H1 (cell line): ENCODE data around the gene STOML1. TPM values are rescaled to one million over a fixed set of nuclear protein-coding genes. Genes with fewer than 3 reads are reported as not detected.

Source experiments
- CTCF ChIA-PET: fragments of 300-600 bp; sonication (Branson Sonifier 250); formaldehyde crosslinking; loops from one replicate; lab custom pipeline; 2021; ENCODE audit not compliant: partially characterized antibody; lab: Charles Lee
- POLR2A ChIA-PET: fragments of 300-600 bp; sonication (Branson Sonifier 250); formaldehyde crosslinking; loops from one replicate; lab custom pipeline; 2021; ENCODE audit warnings: inconsistent platforms; ENCODE audit not compliant: partially characterized antibody; lab: Charles Lee
- DNase-seq, 2 experiments: peaks; one replicate each; pipeline versions ENCODE4 v3.0.0 to v3.0.0-alpha.2; 2010 to 2022; ENCODE audit warnings: low spot score in 2 of 2, low read depth in 1 of 2, mixed read lengths in 1 of 2
- FAIRE-seq: peaks from 2 replicates; lab custom pipeline; 2011; peaks lifted over from hg19 to GRCh38; lab: Jason Lieb, UNC
- H2AFZ ChIP-seq: 2 replicates; pipeline ENCODE4 v1.8.1; 2012; ENCODE audit warnings: low read length, inconsistent platforms
- H2AK5ac ChIP-seq: 2 replicates; pipeline ENCODE4 v1.6.1; 2013; ENCODE audit warnings: low read depth, low read length
- H2BK120ac ChIP-seq: replicated peaks from 2 replicates; pipeline ENCODE3; 2013; ENCODE audit warnings: low read depth, low read length, inconsistent platforms
- H2BK12ac ChIP-seq: 2 replicates; pipeline ENCODE4 v1.6.1; 2013; ENCODE audit warnings: low read depth, low read length
- H2BK15ac ChIP-seq: 2 replicates; pipeline ENCODE4 v1.6.1; 2013; ENCODE audit warnings: low read length
- H2BK20ac ChIP-seq: 2 replicates; pipeline ENCODE4 v1.6.1; 2013; ENCODE audit warnings: low read length
- H2BK5ac ChIP-seq: 2 replicates; pipeline ENCODE4 v1.6.1; 2013; ENCODE audit warnings: low read depth, low read length
- H3K14ac ChIP-seq: 2 replicates; pipeline ENCODE4 v1.6.1; 2013; ENCODE audit warnings: inconsistent platforms; ENCODE audit not compliant: insufficient read length
- H3K18ac ChIP-seq: 2 replicates; pipeline ENCODE4 v1.6.1; 2013; ENCODE audit warnings: low read length; ENCODE audit errors: extremely low read depth
- H3K23ac ChIP-seq: 2 replicates; pipeline ENCODE4 v1.6.1; 2013; ENCODE audit warnings: inconsistent platforms; ENCODE audit not compliant: insufficient read length
- H3K23me2 ChIP-seq: 2 replicates; pipeline ENCODE4 v1.6.1; 2013; ENCODE audit warnings: low read depth, low read length
- H3K27ac ChIP-seq: 2 replicates; pipeline ENCODE4 v1.6.1; 2011; ENCODE audit warnings: low read depth, low read length, inconsistent platforms
- H3K27me3 ChIP-seq, 4 experiments: replicated peaks in 1 of 4; 1 replicate in 1 of 4; 2 replicates in 3 of 4; pipeline versions ENCODE4 v1.6.1 to v1.8.1; 2011 to 2013; ENCODE audit warnings: low read length in 3 of 4, mild to moderate bottlenecking in 3 of 4, inconsistent platforms in 2 of 4, mixed read lengths in 2 of 4, moderate library complexity in 1 of 4; ENCODE audit not compliant: control insufficient read depth in 3 of 4, insufficient read depth in 3 of 4; ENCODE audit errors: extremely low read depth in 1 of 4
- H3K36me3 ChIP-seq, 4 experiments: 2 replicates each; pipeline versions ENCODE4 v1.6.1 to v1.8.1; 2011 to 2013; ENCODE audit warnings: mild to moderate bottlenecking in 4 of 4, low read length in 3 of 4, moderate library complexity in 2 of 4, control low read depth in 1 of 4, inconsistent platforms in 1 of 4; ENCODE audit not compliant: insufficient read depth in 4 of 4, control insufficient read depth in 2 of 4
- H3K4ac ChIP-seq: replicated peaks from 2 replicates; pipeline ENCODE3; 2013; ENCODE audit warnings: low read length, low read depth, mixed read lengths, inconsistent platforms; ENCODE audit not compliant: insufficient read length
- H3K4me1 ChIP-seq, 4 experiments: replicated peaks in 1 of 4; 1 replicate in 1 of 4; 2 replicates in 3 of 4; pipeline versions ENCODE4 v1.6.1 to v1.8.1; 2011 to 2013; ENCODE audit warnings: low read length in 3 of 4, inconsistent platforms in 2 of 4, mixed read lengths in 1 of 4; ENCODE audit not compliant: insufficient read depth in 4 of 4, control insufficient read depth in 3 of 4
- H3K4me2 ChIP-seq, 2 experiments: 2 replicates each; pipeline versions ENCODE4 v1.6.1 to v1.8.1; 2011 to 2013; ENCODE audit warnings: low read depth in 2 of 2, low read length in 2 of 2, control low read depth in 1 of 2, inconsistent platforms in 1 of 2, mild to moderate bottlenecking in 1 of 2; ENCODE audit not compliant: insufficient read depth in 1 of 2
- H3K4me3 ChIP-seq, 4 experiments: fragments of 200-600, 300-600 bp in 1 of 4; sonication (generic), shearing (Covaris generic), sonication (Bioruptor Twin) in 1 of 4; 2 replicates each; pipeline versions ENCODE4 v1.5.1 to v1.8.1; 2011 to 2016; ENCODE audit warnings: low read length in 4 of 4, low read depth in 3 of 4, control low read depth in 2 of 4, inconsistent platforms in 2 of 4, mild to moderate bottlenecking in 2 of 4, mixed read lengths in 1 of 4, moderate library complexity in 1 of 4; ENCODE audit not compliant: insufficient read depth in 2 of 4; ENCODE audit errors: extremely low read depth in 1 of 4
- H3K56ac ChIP-seq: replicated peaks from 2 replicates; pipeline ENCODE3; 2013; ENCODE audit warnings: low read depth, mild to moderate bottlenecking, mixed read lengths, low read length, inconsistent platforms; ENCODE audit not compliant: insufficient read length
- H3K79me1 ChIP-seq: 2 replicates; pipeline ENCODE4 v1.6.1; 2013; ENCODE audit warnings: low read depth, low read length, control low read depth
- H3K79me2 ChIP-seq, 2 experiments: 2 replicates each; pipeline versions ENCODE4 v1.6.1 to v1.8.1; 2012 to 2013; ENCODE audit warnings: low read length in 2 of 2, mild to moderate bottlenecking in 2 of 2, inconsistent platforms in 1 of 2; ENCODE audit not compliant: insufficient read depth in 2 of 2, control insufficient read depth in 1 of 2
- H3K9ac ChIP-seq, 4 experiments: replicated peaks in 1 of 4; 1 replicate in 1 of 4; 2 replicates in 3 of 4; pipeline versions ENCODE4 v1.6.1 to v1.8.1; 2011 to 2013; ENCODE audit warnings: low read depth in 3 of 4, low read length in 3 of 4, control low read depth in 2 of 4, mild to moderate bottlenecking in 2 of 4, moderate library complexity in 2 of 4, inconsistent platforms in 1 of 4; ENCODE audit errors: extremely low read depth in 1 of 4
- H3K9me3 ChIP-seq, 2 experiments: 2 replicates each; pipeline versions ENCODE4 v1.6.1 to v1.8.1; 2012 to 2013; ENCODE audit warnings: mild to moderate bottlenecking in 2 of 2, moderate library complexity in 2 of 2, control low read depth in 1 of 2, inconsistent platforms in 1 of 2, low read depth in 1 of 2, low read length in 1 of 2, mixed read lengths in 1 of 2; ENCODE audit not compliant: insufficient read depth in 2 of 2
- H4K20me1 ChIP-seq, 2 experiments: replicated peaks in 1 of 2; 2 replicates each; pipeline versions ENCODE3 to v1.8.1; 2011 to 2013; ENCODE audit warnings: inconsistent platforms in 2 of 2, low read length in 2 of 2, mild to moderate bottlenecking in 1 of 2; ENCODE audit not compliant: insufficient read depth in 2 of 2, control insufficient read depth in 1 of 2
- H4K5ac ChIP-seq: 2 replicates; pipeline ENCODE4 v1.6.1; 2013; ENCODE audit warnings: low read length, low read depth, mixed read lengths, inconsistent platforms; ENCODE audit not compliant: insufficient read length
- H4K8ac ChIP-seq: 2 replicates; pipeline ENCODE4 v1.8.0; 2013; ENCODE audit warnings: mild to moderate bottlenecking, moderate library complexity, low read length, inconsistent platforms; ENCODE audit not compliant: insufficient read depth; ENCODE audit errors: extremely low read depth
- H4K91ac ChIP-seq: replicated peaks from 2 replicates; pipeline ENCODE3; 2013; ENCODE audit warnings: low read length, mixed read lengths, inconsistent platforms; ENCODE audit not compliant: insufficient read length
- BACH1 ChIP-seq: IDR thresholded peaks from 2 replicates; pipeline ENCODE4 v1.6.1; 2012; ENCODE audit warnings: low read length, improper control_type of control experiment
- GABPA ChIP-seq: IDR thresholded peaks from 2 replicates; pipeline ENCODE4 v1.6.1; 2011; ENCODE audit warnings: mild to moderate bottlenecking, low read length, moderate library complexity, borderline replicate concordance; ENCODE audit not compliant: insufficient read depth
- HDAC6 ChIP-seq: IDR thresholded peaks from one replicate; pipeline ENCODE4 v1.7.1; 2012; ENCODE audit warnings: low read depth, mild to moderate bottlenecking, inconsistent platforms, low read length, moderate library complexity
- JUND ChIP-seq: IDR thresholded peaks from 2 replicates; pipeline ENCODE4 v1.6.1; 2011; ENCODE audit warnings: mild to moderate bottlenecking, improper control_type of control experiment, low read length
- KDM1A ChIP-seq: fragments of 200-600, 300-600 bp; sonication (generic); IDR thresholded peaks from 2 replicates; pipeline ENCODE4 v1.7.1; 2016; ENCODE audit warnings: mild to moderate bottlenecking, low read length, borderline replicate concordance
- RBBP5 ChIP-seq: IDR thresholded peaks from 2 replicates; pipeline ENCODE4 v1.7.1; 2012; ENCODE audit warnings: low read depth, mild to moderate bottlenecking, inconsistent platforms, low read length, moderate library complexity, borderline replicate concordance
- RXRA ChIP-seq: IDR thresholded peaks from 2 replicates; pipeline ENCODE4 v1.6.1; 2011; ENCODE audit warnings: low read depth, mild to moderate bottlenecking, low read length, moderate library complexity; ENCODE audit not compliant: insufficient read depth
- SIRT6 ChIP-seq: IDR thresholded peaks from one replicate; pipeline ENCODE4 v1.7.1; 2012; ENCODE audit warnings: low read length, inconsistent platforms
- TCF12 ChIP-seq: IDR thresholded peaks from 2 replicates; pipeline ENCODE4 v1.6.1; 2011; ENCODE audit warnings: low read depth, mild to moderate bottlenecking, low read length
- YY1 ChIP-seq: IDR thresholded peaks from 2 replicates; pipeline ENCODE4 v1.6.1; 2011; ENCODE audit warnings: low read depth, mild to moderate bottlenecking, low read length
- WGBS, 2 experiments: shearing (Covaris generic) in 1 of 2; methylation state at CpG; one replicate each; pipeline versions ENCODE4 v1.1.6 to v1.1.7; 2013 to 2015; ENCODE audit warnings: low lambda C conversion rate in 2 of 2, mixed read lengths in 2 of 2, inconsistent platforms in 1 of 2, low coverage in 1 of 2, missing lambda C conversion rate in 1 of 2; ENCODE audit not compliant: insufficient replicate concordance in 2 of 2, insufficient coverage in 1 of 2, insufficient read length in 1 of 2; ENCODE audit errors: extremely low coverage in 1 of 2, missing lambda C conversion rate in 1 of 2; 5-methylcytosine and 5-hydroxymethylcytosine counted together
- polyA plus RNA-seq, 7 experiments: library from polyadenylated mRNA; depleted of rRNA in 3 of 7; stranded (reverse) in 5 of 7; unstranded in 2 of 7; fragments of >200 nt in 5 of 7; fragments of 200-250 nt in 2 of 7; gene quantifications; 1 replicate in 5 of 7; 2 replicates in 1 of 7; 4 replicates in 1 of 7; pipeline versions ENCODE4 v1.2.1 to v1.2.3, GENCODE V29; 2011 to 2013; ENCODE audit warnings: missing spikeins in 2 of 7, mixed read lengths in 2 of 7
- total RNA-seq: library from RNA; stranded (reverse); fragmentation: NEBNext Ultra II Directional; extraction: Animal tissue kit (Norgen Biotek cat#: 25700); gene quantifications from 2 replicates; pipeline ENCODE4 v1.2.1, GENCODE V29; 2021
- TF ChIP-seq, protein P1 (sequence below): IDR thresholded peaks from 2 replicates; pipeline ENCODE4 v1.6.1; 2012; ENCODE audit warnings: low read length, inconsistent platforms

STOML1 gene
- total and polyA plus RNA-seq, 2 of the 8 experiments (the other 6 are each of a cell fraction or from before 2014, with no cell fraction given), result 2.6 to 3.2 TPM

DNA sequence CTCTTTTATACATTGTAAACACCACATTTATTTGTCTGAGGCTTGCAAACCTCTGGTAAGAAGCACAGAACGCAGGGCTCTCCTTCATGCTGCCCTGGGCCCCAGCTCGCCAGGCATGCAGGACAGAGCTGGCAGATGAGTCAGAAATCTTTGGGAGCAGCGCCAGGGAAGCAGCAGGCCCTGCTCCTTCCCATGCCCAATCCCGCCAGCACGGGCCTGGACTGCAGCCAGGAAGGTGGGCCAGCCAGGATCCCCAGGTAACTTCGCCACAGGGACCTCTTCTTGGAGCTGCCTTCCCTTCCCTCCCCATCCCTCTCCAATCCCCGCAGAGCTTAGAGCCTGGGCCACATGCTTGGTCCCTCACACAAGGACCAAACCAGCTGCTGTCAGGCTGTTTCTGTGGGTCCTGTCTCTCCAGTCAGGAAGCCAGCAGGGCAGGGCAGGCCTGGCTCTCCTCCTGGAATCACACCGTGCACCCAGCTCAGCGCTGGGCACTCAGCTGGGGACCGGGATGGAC lies 8.8 kb downstream of the STOML1 start:
- H2AFZ ChIP-seq, result no peak overlapping the region
- FAIRE-seq, result no peak
- TF ChIP-seq JUND (no peak), HDAC6 (no peak), TCF12 (no peak), RXRA (no peak), KDM1A (no peak), BACH1 (no peak), GABPA (no peak), YY1 (no peak), SIRT6 (no peak), RBBP5 (no peak)
- TF ChIP-seq, protein P1, sequence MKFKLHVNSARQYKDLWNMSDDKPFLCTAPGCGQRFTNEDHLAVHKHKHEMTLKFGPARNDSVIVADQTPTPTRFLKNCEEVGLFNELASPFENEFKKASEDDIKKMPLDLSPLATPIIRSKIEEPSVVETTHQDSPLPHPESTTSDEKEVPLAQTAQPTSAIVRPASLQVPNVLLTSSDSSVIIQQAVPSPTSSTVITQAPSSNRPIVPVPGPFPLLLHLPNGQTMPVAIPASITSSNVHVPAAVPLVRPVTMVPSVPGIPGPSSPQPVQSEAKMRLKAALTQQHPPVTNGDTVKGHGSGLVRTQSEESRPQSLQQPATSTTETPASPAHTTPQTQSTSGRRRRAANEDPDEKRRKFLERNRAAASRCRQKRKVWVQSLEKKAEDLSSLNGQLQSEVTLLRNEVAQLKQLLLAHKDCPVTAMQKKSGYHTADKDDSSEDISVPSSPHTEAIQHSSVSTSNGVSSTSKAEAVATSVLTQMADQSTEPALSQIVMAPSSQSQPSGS, result no peak

More for the DNA sequence above, 8.8 kb downstream of the STOML1 start:
- no peaks in the 10 kb centered on the region for H3K23me2 ChIP-seq
- H4K8ac ChIP-seq, result no peak overlapping the region
- no peaks in the 10 kb centered on the region for H4K20me1 ChIP-seq
- H3K36me3 ChIP-seq, result no peaks in the 10 kb centered on the region
- H4K91ac ChIP-seq, result no peak overlapping the region
- H3K4me1 ChIP-seq, result no peaks in the 10 kb centered on the region; a peak in 1 of 7 replicates
- H3K27me3 ChIP-seq, result no peaks in the 10 kb centered on the region; a peak in 1 of 7 replicates
- H3K18ac ChIP-seq, result no peak overlapping the region
- H3K9ac ChIP-seq, result no peak overlapping the region
- no peak overlapping the region for H2BK5ac ChIP-seq
- H2BK12ac ChIP-seq, result no peak overlapping the region
- H3K79me1 ChIP-seq, result no peaks in the 10 kb centered on the region
- H2BK15ac ChIP-seq, result no peak overlapping the region
- no peak for DNase-seq
- no peak overlapping the region for H3K14ac ChIP-seq
- H3K4me2 ChIP-seq, result no peak overlapping the region
- H3K23ac ChIP-seq, result no peak overlapping the region
- no peak overlapping the region for H3K4me3 ChIP-seq
- no peak overlapping the region for H2BK120ac ChIP-seq
- H3K56ac ChIP-seq, result no peak overlapping the region
- ChIA-PET CTCF (interaction anchor here (0.7 to 5.5 kb wide), 8 partner anchors 9 to 65 kb away, joined by 3 to 56 read pairs (median 4); partner anchors contain the start of gene PML), POLR2A (interaction anchor here (0.9 to 1.1 kb wide), 2 partner anchors 11 to 49 kb away, joined by 3 read pairs; partner anchors contain the start of gene PML)
- H3K27ac ChIP-seq, result no peak overlapping the region
- no peak overlapping the region for H3K4ac ChIP-seq
- no peaks in the 10 kb centered on the region for H3K9me3 ChIP-seq
- 85% methylated on average over 10 of the region's 10 CpGs; no CpG with 5 or more reads in 1 of the 2 experiments for WGBS, 2 experiments
- no peak overlapping the region for H4K5ac ChIP-seq
- no peaks in the 10 kb centered on the region for H3K79me2 ChIP-seq
- no peak overlapping the region for H2BK20ac ChIP-seq
- no peak overlapping the region for H2AK5ac ChIP-seq
